GM12878 (cell line): Measurements from ENCODE around the gene NLGN1. TPM values are rescaled to one million over a fixed set of nuclear protein-coding genes. Genes with fewer than 3 reads are reported as not detected.

ENCODE experiments used
- ATAC-seq: fragments of 200-7000 bp; cut with Tn5 transposase; 3 replicates; pipeline ENCODE4 v1.9.1; 2020; ENCODE audit warnings: mild to moderate bottlenecking, moderate library complexity
- BruUV-seq: library from RNA; stranded (reverse); fragments of 400-500 nt; replicated peaks from 2 replicates; lab custom pipeline; 2021; lab: Mats Ljungman, UMichigan
- CTCF ChIA-PET: fragments of 300-600 bp; sonication (Branson Sonifier 250); formaldehyde crosslinking; extraction: SDS; loops from one replicate; lab custom pipeline; 2021; ENCODE audit warnings: inconsistent platforms; lab: Yijun Ruan, JAX
- POLR2A ChIA-PET: fragments of 350-600 bp; formaldehyde crosslinking; extraction: SDS; loops from one replicate; lab custom pipeline; 2021; ENCODE audit warnings: inconsistent platforms; lab: Charles Lee
- RAD21 ChIA-PET: fragments of 300-600 bp; sonication (Branson Sonifier 250); formaldehyde crosslinking; loops from one replicate; lab custom pipeline; 2023; ENCODE audit warnings: antibody characterized with exemption; ENCODE audit not compliant: unreplicated experiment; lab: Charles Lee
- SMC1A ChIA-PET: fragments of 300-600 bp; sonication (Branson Sonifier 250); formaldehyde crosslinking; loops from one replicate; lab custom pipeline; 2023; ENCODE audit not compliant: unreplicated experiment, uncharacterized antibody; lab: Charles Lee
- DNase-seq: peaks from one replicate; pipeline ENCODE4 v3.0.0-alpha.2; 2011; ENCODE audit warnings: low read depth, low spot score
- FAIRE-seq: peaks from 3 replicates; lab custom pipeline; 2011; peaks lifted over from hg19 to GRCh38; lab: Jason Lieb, UNC
- H2AFZ ChIP-seq: 2 replicates; pipeline ENCODE4 v1.6.0; 2011; ENCODE audit warnings: low read depth, low read length, control low read depth; ENCODE audit not compliant: control insufficient read depth
- H3K27ac ChIP-seq: 2 replicates; pipeline ENCODE4 v1.5.1; 2011; ENCODE audit warnings: control low read depth; ENCODE audit not compliant: control insufficient read depth, insufficient read depth
- H3K27me3 ChIP-seq, 2 experiments: replicated peaks in 1 of 2; 2 replicates each; pipeline versions ENCODE4 v1.6.0 to v1.6.1; 2011; ENCODE audit warnings: low read length in 1 of 2; ENCODE audit not compliant: control insufficient read depth in 2 of 2, insufficient read depth in 2 of 2
- H3K36me3 ChIP-seq, 2 experiments: 2 replicates each; pipeline ENCODE4 v1.5.1; 2011; ENCODE audit warnings: low read length in 1 of 2; ENCODE audit not compliant: control insufficient read depth in 2 of 2, insufficient read depth in 2 of 2
- H3K4me1 ChIP-seq: 2 replicates; pipeline ENCODE4 v1.6.1; 2011; ENCODE audit warnings: mild to moderate bottlenecking, low read length, moderate library complexity, mixed read lengths; ENCODE audit not compliant: control insufficient read depth, insufficient read depth
- H3K4me2 ChIP-seq: 2 replicates; pipeline ENCODE4 v1.6.0; 2011; ENCODE audit warnings: control low read depth; ENCODE audit not compliant: control insufficient read depth, insufficient read depth
- H3K4me3 ChIP-seq: fragments of 200-600 bp; sonication (generic); 2 replicates; pipeline ENCODE4 v1.5.1; 2016
- H3K79me2 ChIP-seq: 2 replicates; pipeline ENCODE4 v1.6.0; 2011; ENCODE audit warnings: low read length; ENCODE audit not compliant: control insufficient read depth, insufficient read depth
- H3K9ac ChIP-seq: 2 replicates; pipeline ENCODE4 v1.8.0; 2011; ENCODE audit warnings: low read length, control low read depth, mixed read lengths; ENCODE audit not compliant: control insufficient read depth, insufficient read depth
- H3K9me3 ChIP-seq: replicated peaks from 3 replicates; pipeline ENCODE4 v1.5.1; 2011; ENCODE audit warnings: mild to moderate bottlenecking, low read length; ENCODE audit not compliant: control insufficient read depth, insufficient read depth
- H4K20me1 ChIP-seq: 2 replicates; pipeline ENCODE4 v1.6.0; 2011; ENCODE audit not compliant: control insufficient read depth, insufficient read depth
- ATF3 ChIP-seq: IDR thresholded peaks from 2 replicates; pipeline ENCODE4 v1.6.1; 2011; ENCODE audit warnings: low read depth, mild to moderate bottlenecking, low read length, moderate library complexity, borderline replicate concordance; ENCODE audit errors: extremely low read depth
- CBFB ChIP-seq: IDR thresholded peaks from 2 replicates; pipeline ENCODE4 v1.6.1; 2016; ENCODE audit warnings: antibody characterized with exemption, low read depth
- CEBPB ChIP-seq, 2 experiments: fragments of 150-350 bp in 1 of 2; IDR thresholded peaks; 2 replicates each; pipeline ENCODE4 v1.6.1; 2012 to 2014; ENCODE audit warnings: low read depth in 2 of 2, low read length in 2 of 2, borderline replicate concordance in 1 of 2, inconsistent platforms in 1 of 2
- FOS ChIP-seq: IDR thresholded peaks from 3 replicates; pipeline ENCODE4 v1.6.1; 2011; ENCODE audit warnings: borderline replicate concordance; ENCODE audit not compliant: insufficient read length; ENCODE audit errors: extremely low read depth
- MTA3 ChIP-seq: IDR thresholded peaks from 2 replicates; pipeline ENCODE4 v1.6.1; 2012; ENCODE audit warnings: low read length, inconsistent platforms, borderline replicate concordance
- PAX5 ChIP-seq: IDR thresholded peaks from 2 replicates; pipeline ENCODE4 v1.6.1; 2011; ENCODE audit warnings: low read depth, low read length, borderline replicate concordance
- POLR2AphosphoS2 ChIP-seq: IDR thresholded peaks from 2 replicates; pipeline ENCODE4 v1.6.1; 2011; ENCODE audit warnings: low read depth, mild to moderate bottlenecking, low read length, improper control_type of control experiment, moderate library complexity
- PRDM15 ChIP-seq: fragments of 450-650 bp; formaldehyde crosslinking; IDR thresholded peaks from 2 replicates; pipeline ENCODE4 v1.4.0; 2020; ENCODE audit warnings: mild to moderate bottlenecking, moderate library complexity
- SKIL ChIP-seq: fragments of 450-650 bp; IDR thresholded peaks from 2 replicates; pipeline ENCODE4 v1.6.1; 2017; ENCODE audit warnings: mild to moderate bottlenecking, low read depth, inconsistent platforms; ENCODE audit not compliant: poor library complexity, severe bottlenecking
- USF1 ChIP-seq: IDR thresholded peaks from 2 replicates; pipeline ENCODE4 v1.6.1; 2011; ENCODE audit warnings: borderline replicate concordance, low read depth, mild to moderate bottlenecking, moderate library complexity, mixed read lengths, low read length; ENCODE audit not compliant: insufficient read depth; ENCODE audit errors: extremely low read length
- ZNF687 ChIP-seq: fragments of 450-650 bp; IDR thresholded peaks from 2 replicates; pipeline ENCODE4 v1.6.1; 2017; ENCODE audit warnings: mild to moderate bottlenecking, moderate library complexity
- WGBS: methylation state at CpG from one replicate; pipeline ENCODE4 v1.1.6; 2016; ENCODE audit warnings: low lambda C conversion rate; ENCODE audit not compliant: insufficient replicate concordance, insufficient coverage; ENCODE audit errors: missing lambda C conversion rate; 5-methylcytosine and 5-hydroxymethylcytosine counted together
- in situ Hi-C: fragments of 300-500 bp; cut with MboI; formaldehyde crosslinking; loops from 9 replicates; pipeline ENCODE4 v1.14.3; 2018; ENCODE audit warnings: mixed read lengths
- intact Hi-C: fragments of 100-400 bp; cut with micrococcal nuclease; formaldehyde crosslinking; loops from one replicate; pipeline ENCODE4 v1.14.2; 2022; ENCODE audit not compliant: unreplicated experiment
- polyA plus RNA-seq, 11 experiments: library from polyadenylated mRNA; depleted of rRNA in 4 of 11; unstranded in 6 of 11; stranded (reverse) in 5 of 11; fragments of >200 nt; fragmentation: Nextera tagmentation in 4 of 11; fragmentation: Illumina TruSeq in 1 of 11; extraction: Ambion mirVana in 4 of 11; extraction: Trizol in 1 of 11; gene quantifications; 1 replicate in 1 of 11; 2 replicates in 10 of 11; pipeline versions ENCODE4 v1.2.1 to v1.2.3, GENCODE V29; 2011 to 2016; ENCODE audit warnings: inconsistent platforms in 2 of 11, missing spikeins in 2 of 11, low read depth in 1 of 11
- total RNA-seq, 4 experiments: library from RNA; depleted of rRNA in 3 of 4; stranded (reverse); fragments of >200 nt in 3 of 4; fragmentation: Illumina TruSeq in 1 of 4; extraction: Trizol in 1 of 4; gene quantifications; 2 replicates each; pipeline versions ENCODE4 v1.2.1 to v1.2.3, GENCODE V29; 2013 to 2021

Gene NLGN1
- total and polyA plus RNA-seq, 10 of the 15 experiments (the other 5 are each of a cell fraction or from before 2014, with no cell fraction given) = not detected

- ChIA-PET SMC1A (no interaction called here), CTCF (interaction anchor here (0.6 kb wide), 1 partner anchor 662 kb away, joined by 3 read pairs; no protein-coding TSS in a partner anchor), RAD21 (no interaction called here), POLR2A (no interaction called here)
- ATAC-seq (no peak), DNase-seq (no peak), FAIRE-seq (no peak)
- Histone ChIP-seq H3K27me3 (no peaks in the 10 kb centered on the region), H3K9ac (no peak overlapping the region), H3K4me2 (no peak overlapping the region), H3K4me3 (no peak overlapping the region), H3K4me1 (no peaks in the 10 kb centered on the region), H2AFZ (no peak overlapping the region), H3K9me3 (no peaks in the 10 kb centered on the region), H4K20me1 (no peaks in the 10 kb centered on the region), H3K79me2 (no peaks in the 10 kb centered on the region), H3K27ac (no peak overlapping the region), H3K36me3 (no peaks in the 10 kb centered on the region)
- in situ Hi-C loops (no loop called here), intact Hi-C loops (no loop called here)
- WGBS = 0% methylated on average over 1 of the region's 1 CpG
- BruUV-seq = no TSS peak
- no peak for TF ChIP-seq FOS
- no peak for TF ChIP-seq CEBPB (IDR thresholded peaks at IDR 0.05; ENCODE audit: borderline replicate concordance in 1 of 2, low read depth in 2 of 2, low read length in 2 of 2)
- no peak for TF ChIP-seq PRDM15 (CRISPR knock-in tag)
- no peak for TF ChIP-seq MTA3
- TF ChIP-seq ATF3 = no peak
- no peak for TF ChIP-seq CBFB
- TF ChIP-seq ZNF687 = no peak
- no peak for TF ChIP-seq SKIL
- no peak for TF ChIP-seq POLR2AphosphoS2
- TF ChIP-seq USF1 = no peak
- no peak for TF ChIP-seq PAX5
Measured at GRCh38 chr3:174247687-174248152, 850.2 kb downstream of the NLGN1 start.
